OCI-LY7 (cell line): Measurements from ENCODE around the gene POLR1E. TPM values are rescaled to one million over a fixed set of nuclear protein-coding genes. Genes with fewer than 3 reads are reported as not detected.

ENCODE experiments used
- BruUV-seq: library from RNA; stranded (reverse); fragments of 400-500 nt; replicated peaks from 2 replicates; lab custom pipeline; 2021; lab: Mats Ljungman, UMichigan
- CTCF ChIA-PET: fragments of 300-600 bp; sonication (Branson Sonifier 250); formaldehyde crosslinking; loops from one replicate; lab custom pipeline; 2022; ENCODE audit warnings: antibody characterized with exemption; ENCODE audit not compliant: unreplicated experiment; lab: Charles Lee
- POLR2A ChIA-PET: fragments of 300-600 bp; sonication (Branson Sonifier 250); formaldehyde crosslinking; loops from one replicate; lab custom pipeline; 2022; ENCODE audit warnings: antibody characterized with exemption; lab: Charles Lee
- DNase-seq: peaks from one replicate; pipeline ENCODE4 v3.0.0-alpha.2; 2015; ENCODE audit warnings: low spot score
- H2AFZ ChIP-seq: fragments of 200-600 bp; sonication (generic), shearing (Covaris generic); 2 replicates; pipeline ENCODE4 v1.6.1; 2014; ENCODE audit warnings: mild to moderate bottlenecking, antibody characterized with exemption, low read length, moderate library complexity
- H3K27ac ChIP-seq: fragments of 200-600 bp; sonication (generic); 2 replicates; pipeline ENCODE4 v1.5.1; 2014; ENCODE audit warnings: mixed run types, low read depth, mild to moderate bottlenecking, moderate library complexity, low read length, inconsistent platforms; ENCODE audit not compliant: poor library complexity, severe bottlenecking
- H3K36me3 ChIP-seq: fragments of 200-600 bp; sonication (generic); 2 replicates; pipeline ENCODE4 v1.6.1; 2014; ENCODE audit warnings: mild to moderate bottlenecking, antibody characterized with exemption, low read length, moderate library complexity, mixed read lengths; ENCODE audit not compliant: insufficient read depth
- H3K4me1 ChIP-seq: fragments of 200-600 bp; sonication (generic); 2 replicates; pipeline ENCODE4 v1.5.1; 2014; ENCODE audit warnings: mild to moderate bottlenecking, low read length; ENCODE audit not compliant: insufficient read depth, poor library complexity, severe bottlenecking
- H3K4me2 ChIP-seq: fragments of 200-600 bp; sonication (generic); 2 replicates; pipeline ENCODE4 v1.6.1; 2014; ENCODE audit warnings: mild to moderate bottlenecking, low read length
- H3K4me3 ChIP-seq: fragments of 200-600 bp; sonication (generic); 2 replicates; pipeline ENCODE4 v1.5.1; 2014; ENCODE audit warnings: mild to moderate bottlenecking, low read depth, low read length; ENCODE audit not compliant: poor library complexity, severe bottlenecking
- H3K79me2 ChIP-seq: fragments of 200-600 bp; sonication (generic); 2 replicates; pipeline ENCODE4 v1.6.1; 2016; ENCODE audit warnings: low read depth, mild to moderate bottlenecking, low read length, moderate library complexity, mixed read lengths; ENCODE audit not compliant: insufficient read depth
- H3K9me2 ChIP-seq: fragments of 200-600 bp; sonication (generic); 2 replicates; pipeline ENCODE4 v1.6.1; 2016; ENCODE audit warnings: mild to moderate bottlenecking, low read length, mixed read lengths; ENCODE audit not compliant: insufficient read depth
- H3K9me3 ChIP-seq: fragments of 200-600 bp; sonication (generic); 2 replicates; pipeline ENCODE4 v1.6.1; 2014; ENCODE audit warnings: mild to moderate bottlenecking, mixed run types, low read length, mixed read lengths
- H4K20me1 ChIP-seq: fragments of 200-600 bp; sonication (generic); 2 replicates; pipeline ENCODE4 v1.6.1; 2014; ENCODE audit warnings: mild to moderate bottlenecking, antibody characterized with exemption, low read length, moderate library complexity, mixed read lengths; ENCODE audit not compliant: insufficient read depth
- EZH2phosphoT487 ChIP-seq: fragments of 200-600 bp; sonication (generic); IDR thresholded peaks from 2 replicates; pipeline ENCODE4 v1.6.1; 2018; ENCODE audit warnings: low read depth, borderline replicate concordance, mild to moderate bottlenecking, mixed run types, antibody characterized with exemption, low read length, moderate library complexity, mixed read lengths
- intact Hi-C: fragments of 100-400 bp; cut with micrococcal nuclease; formaldehyde crosslinking; loops from one replicate; pipeline ENCODE4 v1.10.0; 2022; ENCODE audit not compliant: unreplicated experiment
- total RNA-seq, 2 experiments: library from RNA; depleted of rRNA in 1 of 2; stranded (reverse); fragments of >200 nt in 1 of 2; shearing (Covaris generic) in 1 of 2; gene quantifications; 2 replicates each; pipeline ENCODE4 v1.2.3, GENCODE V29; 2014 to 2022
- TF ChIP-seq, protein P1 (sequence below): fragments of 200-600 bp; sonication (generic); conservative IDR thresholded peaks from 2 replicates; pipeline ENCODE4 v1.5.1; 2014; ENCODE audit warnings: mild to moderate bottlenecking, antibody characterized with exemption, low read length, moderate library complexity, mixed read lengths

The POLR1E gene
- total RNA-seq, 2 experiments from 2014 or later, result 44.3 to 47.6 TPM

DNA sequence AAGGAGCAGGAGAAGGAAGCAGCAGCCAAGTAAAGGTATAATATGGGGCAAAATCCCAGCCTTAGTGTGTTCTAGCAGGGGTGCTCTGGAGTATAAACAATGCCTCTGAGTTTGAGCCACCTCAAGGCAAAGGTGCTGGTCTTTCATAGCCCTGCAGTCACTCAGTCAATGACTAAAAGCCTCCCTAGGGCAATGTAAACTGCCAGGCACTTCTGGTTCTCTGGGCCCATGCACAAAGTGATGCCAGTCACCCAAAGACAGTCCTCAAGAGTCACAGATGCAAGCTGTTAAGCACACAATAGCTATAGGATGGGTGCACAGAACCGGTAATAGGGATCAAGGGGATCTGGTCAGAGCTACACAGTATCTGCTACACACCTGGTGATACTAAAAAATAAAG, 33.1 kb upstream of the POLR1E start:
- no peaks in the 10 kb centered on the region for H3K9me2 ChIP-seq
- peaks cover 5% of the 10 kb centered on the region for H3K4me1 ChIP-seq
- intact Hi-C loops, result no loop called here
- CTCF ChIA-PET, result interaction anchor here (0.6 kb wide), 1 partner anchor 1088 kb away, joined by 3 read pairs; no protein-coding TSS in a partner anchor
- H3K36me3 ChIP-seq, result peaks cover 74% of the 10 kb centered on the region
- no peaks in the 10 kb centered on the region for H3K9me3 ChIP-seq
- H3K27ac ChIP-seq, result no peak overlapping the region
- no peak overlapping the region for H2AFZ ChIP-seq
- TF ChIP-seq, protein P1, sequence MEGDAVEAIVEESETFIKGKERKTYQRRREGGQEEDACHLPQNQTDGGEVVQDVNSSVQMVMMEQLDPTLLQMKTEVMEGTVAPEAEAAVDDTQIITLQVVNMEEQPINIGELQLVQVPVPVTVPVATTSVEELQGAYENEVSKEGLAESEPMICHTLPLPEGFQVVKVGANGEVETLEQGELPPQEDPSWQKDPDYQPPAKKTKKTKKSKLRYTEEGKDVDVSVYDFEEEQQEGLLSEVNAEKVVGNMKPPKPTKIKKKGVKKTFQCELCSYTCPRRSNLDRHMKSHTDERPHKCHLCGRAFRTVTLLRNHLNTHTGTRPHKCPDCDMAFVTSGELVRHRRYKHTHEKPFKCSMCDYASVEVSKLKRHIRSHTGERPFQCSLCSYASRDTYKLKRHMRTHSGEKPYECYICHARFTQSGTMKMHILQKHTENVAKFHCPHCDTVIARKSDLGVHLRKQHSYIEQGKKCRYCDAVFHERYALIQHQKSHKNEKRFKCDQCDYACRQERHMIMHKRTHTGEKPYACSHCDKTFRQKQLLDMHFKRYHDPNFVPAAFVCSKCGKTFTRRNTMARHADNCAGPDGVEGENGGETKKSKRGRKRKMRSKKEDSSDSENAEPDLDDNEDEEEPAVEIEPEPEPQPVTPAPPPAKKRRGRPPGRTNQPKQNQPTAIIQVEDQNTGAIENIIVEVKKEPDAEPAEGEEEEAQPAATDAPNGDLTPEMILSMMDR, result no peak
- no peak for TF ChIP-seq EZH2phosphoT487
- peaks cover 95% of the 10 kb centered on the region; the same call in 1 of the 2 replicates for H3K79me2 ChIP-seq
- H4K20me1 ChIP-seq, result peaks cover 7% of the 10 kb centered on the region; the same call in 1 of the 2 replicates
- no TSS peak for BruUV-seq
- no peak overlapping the region for H3K4me3 ChIP-seq
- no peak for DNase-seq
- H3K4me2 ChIP-seq, result no peak overlapping the region
- POLR2A ChIA-PET, result interaction anchor here (0.8 to 1.0 kb wide), 3 partner anchors 10 to 36 kb away, joined by 3 to 4 read pairs (median 3); no protein-coding TSS in a partner anchor

DNA sequence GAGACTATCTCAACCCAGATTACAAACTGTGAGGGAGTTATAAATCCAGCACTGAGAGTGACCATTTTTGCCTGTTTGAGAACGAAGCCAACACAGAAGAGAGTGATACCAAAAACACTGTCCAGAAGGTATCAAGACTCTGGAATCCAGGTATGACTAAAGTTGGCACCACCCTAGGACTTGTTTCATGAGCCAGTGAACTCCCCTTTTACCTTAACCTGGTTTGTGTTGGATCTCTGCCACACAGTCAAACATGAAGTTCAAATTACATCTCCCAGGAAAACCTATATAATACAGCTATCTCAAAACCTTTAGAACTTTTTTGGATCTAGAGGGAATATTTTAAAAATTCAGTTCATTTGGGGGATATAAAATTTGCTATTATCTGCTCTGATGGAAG, 31.9 kb upstream of the POLR1E start:
- peaks cover 5% of the 10 kb centered on the region for H3K4me1 ChIP-seq
- ChIA-PET CTCF (no interaction called here), POLR2A (interaction anchor here (0.9 kb wide), 1 partner anchor 12 kb away, joined by 4 read pairs; the partner anchor contains the start of gene ZBTB5)
- DNase-seq, result no peak
- H3K4me3 ChIP-seq, result no peak overlapping the region
- intact Hi-C loops, result no loop called here
- H3K9me2 ChIP-seq, result no peaks in the 10 kb centered on the region
- H3K79me2 ChIP-seq, result peaks cover 95% of the 10 kb centered on the region; the same call in 1 of the 2 replicates
- H4K20me1 ChIP-seq, result peaks cover 7% of the 10 kb centered on the region; the same call in 1 of the 2 replicates
- no peak overlapping the region for H3K4me2 ChIP-seq
- TF ChIP-seq, protein P1, result no peak
- no peak for TF ChIP-seq EZH2phosphoT487
- H3K36me3 ChIP-seq, result peaks cover 75% of the 10 kb centered on the region
- no TSS peak for BruUV-seq
- H2AFZ ChIP-seq, result no peak overlapping the region
- no peak overlapping the region for H3K27ac ChIP-seq
- H3K9me3 ChIP-seq, result no peaks in the 10 kb centered on the region

DNA sequence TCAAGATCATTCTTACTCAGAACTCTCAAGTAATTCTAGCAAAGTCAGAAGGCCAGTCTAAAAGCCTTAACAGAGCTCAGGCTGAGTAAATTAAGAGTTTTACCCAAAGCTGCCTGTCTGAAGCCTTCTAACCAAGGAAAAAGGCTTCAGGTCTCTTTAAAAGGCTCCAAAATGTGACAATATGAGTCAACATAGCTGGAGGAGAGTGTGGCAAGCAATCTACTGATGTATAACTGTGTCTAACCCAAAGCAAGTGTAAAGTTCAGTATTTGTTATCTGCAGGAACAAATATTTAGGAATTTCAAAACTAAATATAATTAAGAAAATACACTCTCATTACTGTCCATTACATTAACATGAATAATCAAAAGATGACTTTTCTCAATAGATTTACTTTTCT, 31.5 kb upstream of the POLR1E start:
- no peaks in the 10 kb centered on the region for H3K9me3 ChIP-seq
- POLR2A ChIA-PET, result interaction anchor here (0.9 kb wide), 1 partner anchor 11 kb away, joined by 4 read pairs; the partner anchor contains the start of gene ZBTB5
- peaks cover 75% of the 10 kb centered on the region for H3K36me3 ChIP-seq
- intact Hi-C loops, result no loop called here
- peaks cover 7% of the 10 kb centered on the region; the same call in 1 of the 2 replicates for H4K20me1 ChIP-seq
- no peak overlapping the region for H2AFZ ChIP-seq
- H3K4me3 ChIP-seq, result no peak overlapping the region
- no peak for DNase-seq
- no TSS peak for BruUV-seq
- no peaks in the 10 kb centered on the region for H3K9me2 ChIP-seq
- no peak overlapping the region for H3K27ac ChIP-seq
- peaks cover 5% of the 10 kb centered on the region for H3K4me1 ChIP-seq
- TF ChIP-seq EZH2phosphoT487, result no peak
- TF ChIP-seq, protein P1, result no peak
- H3K79me2 ChIP-seq, result peaks cover 90% of the 10 kb centered on the region; the same call in 1 of the 2 replicates
- CTCF ChIA-PET, result no interaction called here
- H3K4me2 ChIP-seq, result no peak overlapping the region
